ELF-1 (cell line): ENCODE data around the gene TAF6.

Experiments
- DNase-seq: peaks from one replicate; pipeline ENCODE4 v3.0.0-alpha.2; 2016; ENCODE audit warnings: low read depth, low spot score

Gene TAF6

DNA sequence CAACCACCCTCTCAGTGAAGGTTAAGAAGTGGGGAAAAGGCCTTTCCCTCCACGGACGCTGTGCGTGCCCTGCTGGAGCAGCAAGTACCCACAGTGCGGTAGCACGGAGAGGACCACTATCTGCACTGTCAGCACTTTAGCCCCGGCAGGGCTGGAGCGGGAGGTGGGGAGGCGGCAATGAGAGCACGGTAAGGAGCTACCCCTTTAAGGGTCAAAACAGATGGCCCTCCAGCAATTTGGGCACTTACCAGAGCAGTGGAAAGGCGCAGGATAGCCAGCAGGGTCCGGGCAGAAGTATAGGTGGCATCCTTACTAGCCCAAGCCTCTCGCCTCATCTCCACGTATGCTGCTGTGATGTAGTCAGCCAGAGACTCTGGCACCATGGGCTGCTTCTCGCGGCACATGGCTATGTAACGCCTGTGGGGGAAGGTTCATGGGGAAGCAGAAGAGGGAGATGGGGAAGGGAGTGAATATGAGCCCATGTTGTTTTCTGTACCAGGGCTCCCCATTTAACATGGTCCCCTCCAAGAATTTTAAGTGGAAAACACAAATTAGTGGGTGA is 25.2 kb downstream of the TAF6 start:
- DNase-seq = peak; percentile 32

DNA sequence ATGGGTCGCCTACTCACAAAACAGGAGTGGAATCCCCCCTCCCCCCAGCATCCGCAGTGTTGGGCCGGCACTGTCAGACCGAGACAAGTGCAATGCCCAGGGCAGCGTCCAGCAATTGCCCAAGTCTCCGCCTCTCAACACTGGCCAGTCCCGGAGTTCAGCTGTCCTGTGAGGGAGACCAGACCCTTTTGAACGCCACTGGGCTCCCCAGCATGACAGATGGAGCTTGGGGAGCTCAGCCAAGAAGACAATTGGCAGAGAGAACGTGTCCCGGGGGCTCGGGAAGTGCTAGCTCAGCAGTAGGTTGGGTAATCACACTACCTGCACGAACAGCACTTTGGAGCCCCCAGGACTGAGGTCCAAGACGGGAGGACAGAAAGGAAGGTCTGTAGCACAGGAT is 25.7 kb downstream of the TAF6 start:
- no peak for DNase-seq

DNA sequence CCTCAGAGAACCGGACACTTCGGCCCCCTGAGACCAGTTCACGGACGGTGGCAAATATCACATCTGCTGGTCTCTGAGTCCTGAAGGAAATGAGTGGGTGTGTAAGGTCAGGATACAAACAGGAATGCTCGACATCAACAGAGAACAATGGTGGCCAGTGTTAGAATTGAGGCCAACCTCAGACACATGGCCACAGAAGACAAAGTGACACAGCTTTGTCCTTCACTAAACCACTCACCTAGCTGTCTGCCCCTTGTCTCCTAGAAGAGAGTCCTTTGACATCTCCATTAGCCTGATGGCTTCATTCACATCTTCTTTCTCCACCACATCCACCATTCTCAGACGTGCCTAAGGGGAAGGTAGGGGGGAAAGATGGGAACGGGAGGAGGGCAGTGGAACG is 26.1 kb downstream of the TAF6 start:
- DNase-seq = no peak

DNA sequence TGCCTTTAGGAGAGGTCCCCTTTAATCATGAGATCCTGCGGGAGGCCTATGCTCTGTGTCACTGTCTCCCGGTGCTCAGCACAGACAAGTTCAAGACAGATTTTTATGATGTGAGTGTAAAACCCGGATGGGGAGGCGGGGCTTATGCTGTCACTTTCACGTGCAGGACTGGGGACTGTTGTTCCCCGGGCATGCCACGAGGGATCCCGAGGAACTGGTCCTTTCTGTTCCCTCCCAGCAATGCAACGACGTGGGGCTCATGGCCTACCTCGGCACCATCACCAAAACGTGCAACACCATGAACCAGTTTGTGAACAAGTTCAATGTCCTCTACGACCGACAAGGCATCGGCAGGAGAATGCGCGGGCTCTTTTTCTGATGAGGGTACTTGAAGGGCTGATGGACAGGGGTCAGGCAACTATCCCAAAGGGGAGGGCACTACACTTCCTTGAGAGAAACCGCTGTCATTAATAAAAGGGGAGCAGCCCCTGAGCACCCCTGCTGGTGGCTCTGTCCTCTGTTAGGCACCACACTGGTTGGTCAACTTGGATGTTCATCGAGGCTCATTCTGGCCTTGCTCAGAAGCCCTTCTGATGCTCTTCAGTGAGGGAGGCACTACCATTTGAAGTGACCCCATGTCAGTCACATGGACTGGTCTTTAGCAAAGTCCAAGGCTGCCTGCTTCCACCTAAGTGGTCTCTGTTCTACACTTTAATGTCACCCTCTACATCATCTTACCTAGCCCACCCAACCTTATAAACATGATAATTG is 27.6 kb downstream of the TAF6 start:
- DNase-seq = peak; percentile 52

DNA sequence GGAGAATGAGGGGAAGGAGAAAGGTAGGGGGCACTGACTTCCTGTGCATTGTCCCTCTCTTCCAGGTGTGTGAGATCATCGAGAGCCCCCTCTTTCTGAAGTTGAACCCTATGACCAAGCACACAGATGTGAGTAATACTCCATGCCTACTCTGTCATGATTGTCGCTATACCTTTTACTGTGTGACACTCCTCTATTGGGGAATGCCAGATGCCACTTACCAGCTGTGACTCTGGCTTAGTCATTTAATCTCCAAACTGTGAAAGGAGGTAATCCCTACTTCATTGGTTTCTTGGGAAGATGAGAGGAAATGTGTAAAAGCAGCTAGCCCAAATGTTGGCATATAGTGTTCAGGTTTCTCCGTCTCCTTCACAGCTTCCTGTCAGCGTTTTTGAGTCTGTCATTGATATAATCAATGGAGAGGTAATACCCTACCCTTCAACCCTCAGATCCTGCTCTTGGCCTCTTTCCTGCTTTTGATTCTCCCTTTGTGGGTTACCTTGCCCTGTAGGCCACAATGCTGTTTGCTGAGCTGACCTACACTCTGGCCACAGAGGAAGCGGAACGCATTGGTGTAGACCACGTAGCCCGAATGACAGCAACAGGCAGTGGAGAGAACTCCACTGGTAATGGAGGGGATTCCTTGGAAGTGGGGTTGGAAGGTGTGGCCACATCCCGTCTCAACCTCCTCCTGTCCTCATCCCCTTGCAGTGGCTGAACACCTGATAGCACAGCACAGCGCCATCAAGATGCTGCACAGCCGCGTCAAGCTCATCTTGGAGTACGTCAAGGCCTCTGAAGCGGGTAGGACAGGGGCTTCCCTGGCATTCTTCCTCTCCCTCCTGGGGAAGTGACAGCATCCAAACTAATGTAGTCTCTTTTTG is 28.4 kb downstream of the TAF6 start:
- no peak for DNase-seq

DNA sequence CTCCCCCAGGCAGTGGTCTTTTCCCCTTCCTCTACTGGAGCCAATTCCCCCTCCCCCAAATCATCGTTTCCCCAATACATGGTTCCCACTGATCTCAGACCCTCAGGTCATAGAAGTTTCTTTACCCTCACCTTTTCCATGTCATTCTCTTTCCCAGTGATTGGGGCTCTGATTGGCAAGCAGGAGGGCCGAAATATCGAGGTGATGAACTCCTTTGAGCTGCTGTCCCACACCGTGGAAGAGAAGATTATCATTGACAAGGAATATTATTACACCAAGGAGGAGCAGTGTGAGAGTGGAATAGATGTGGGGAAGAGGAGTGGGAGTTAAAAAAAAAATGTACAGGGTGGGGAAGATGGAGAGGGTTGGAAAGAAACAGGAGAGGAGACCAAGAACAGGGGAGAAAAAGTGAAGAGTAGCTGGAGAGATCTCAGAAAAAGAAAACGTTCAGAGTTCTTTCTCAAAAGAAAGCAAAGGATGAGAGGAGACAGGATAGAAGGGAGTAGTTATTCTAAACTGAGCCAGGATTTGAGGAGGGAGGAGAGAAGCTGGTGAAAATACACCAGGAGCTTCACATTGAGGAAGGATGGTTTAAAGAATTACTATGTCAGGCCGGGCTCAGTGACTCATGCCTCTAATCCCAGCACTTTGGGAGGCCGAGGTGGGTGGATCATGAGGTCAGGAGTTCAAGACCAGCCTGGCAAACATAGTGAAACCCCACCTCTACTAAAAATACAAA is 29.5 kb downstream of the TAF6 start:
- DNase-seq = no peak

DNA sequence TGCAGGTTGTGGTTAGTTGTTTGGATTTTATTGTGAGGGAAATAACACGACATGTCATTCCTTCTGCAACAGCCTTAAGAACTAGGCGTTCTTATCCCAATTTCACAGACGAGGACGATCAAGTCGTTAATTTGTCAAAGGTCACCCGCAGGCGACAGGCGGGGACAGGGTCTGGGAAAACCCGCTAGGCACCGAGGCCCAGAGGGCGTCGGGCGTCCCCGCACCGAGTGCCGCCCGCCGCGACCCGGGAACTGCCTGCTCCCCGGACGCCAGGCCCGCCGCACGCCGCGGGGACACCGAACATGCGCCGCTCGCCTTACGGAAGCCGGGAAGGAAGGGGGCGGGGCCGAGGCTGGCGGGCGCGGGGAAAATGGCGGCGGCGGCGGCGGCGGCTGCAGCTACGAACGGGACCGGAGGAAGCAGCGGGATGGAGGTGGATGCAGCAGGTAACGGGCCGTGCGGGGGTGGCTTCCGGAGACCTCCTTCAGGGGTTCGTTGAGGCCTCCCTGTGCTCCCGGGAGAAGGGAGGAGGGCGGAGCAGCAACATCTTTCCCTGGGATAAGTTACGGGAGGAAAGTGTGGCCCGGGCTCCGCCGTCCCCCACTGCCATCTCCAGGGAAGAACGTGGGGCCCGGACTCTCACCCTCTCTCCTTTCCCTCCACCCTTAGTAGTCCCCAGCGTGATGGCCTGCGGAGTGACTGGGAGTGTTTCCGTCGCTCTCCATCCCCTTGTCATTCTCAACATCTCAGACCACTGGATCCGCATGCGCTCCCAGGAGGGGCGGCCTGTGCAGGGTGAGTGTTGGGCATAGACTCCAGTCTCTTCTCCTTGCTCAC is 30.3 kb downstream of the TAF6 start, which contains the start of gene COPS6:
Gene COPS6, plus strand, starts transcription at position 349 of the 837 bp plus-strand sequence. Its CDS starts 22 bp downstream, at position 371.
- DNase-seq = peak; percentile 78

DNA sequence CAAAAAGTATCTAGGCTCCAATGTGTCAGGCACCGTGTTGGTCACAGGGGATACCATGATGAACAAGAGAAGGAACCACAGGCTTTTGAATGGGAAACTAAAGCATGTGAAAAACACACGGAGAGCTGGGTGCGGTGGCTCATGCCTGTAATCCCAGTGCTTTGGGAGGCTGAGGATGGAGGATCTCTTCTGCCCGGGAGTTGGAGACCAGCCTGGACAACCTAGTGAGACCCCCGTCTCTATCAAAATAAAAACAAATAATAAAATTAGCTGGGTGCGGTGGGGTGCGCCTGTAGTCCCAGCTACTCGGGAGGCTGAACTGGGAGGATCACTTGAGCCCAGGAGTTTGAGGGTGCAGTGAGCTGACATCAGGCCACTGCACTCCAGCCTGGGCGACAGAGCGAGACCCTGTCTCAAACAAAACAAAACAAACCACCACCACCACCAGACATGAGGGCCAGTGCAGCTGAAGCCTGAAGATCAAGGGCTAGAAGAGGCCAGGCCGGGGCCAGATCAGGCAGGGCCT is 31.0 kb downstream of the TAF6 start:
- DNase-seq = no peak

DNA sequence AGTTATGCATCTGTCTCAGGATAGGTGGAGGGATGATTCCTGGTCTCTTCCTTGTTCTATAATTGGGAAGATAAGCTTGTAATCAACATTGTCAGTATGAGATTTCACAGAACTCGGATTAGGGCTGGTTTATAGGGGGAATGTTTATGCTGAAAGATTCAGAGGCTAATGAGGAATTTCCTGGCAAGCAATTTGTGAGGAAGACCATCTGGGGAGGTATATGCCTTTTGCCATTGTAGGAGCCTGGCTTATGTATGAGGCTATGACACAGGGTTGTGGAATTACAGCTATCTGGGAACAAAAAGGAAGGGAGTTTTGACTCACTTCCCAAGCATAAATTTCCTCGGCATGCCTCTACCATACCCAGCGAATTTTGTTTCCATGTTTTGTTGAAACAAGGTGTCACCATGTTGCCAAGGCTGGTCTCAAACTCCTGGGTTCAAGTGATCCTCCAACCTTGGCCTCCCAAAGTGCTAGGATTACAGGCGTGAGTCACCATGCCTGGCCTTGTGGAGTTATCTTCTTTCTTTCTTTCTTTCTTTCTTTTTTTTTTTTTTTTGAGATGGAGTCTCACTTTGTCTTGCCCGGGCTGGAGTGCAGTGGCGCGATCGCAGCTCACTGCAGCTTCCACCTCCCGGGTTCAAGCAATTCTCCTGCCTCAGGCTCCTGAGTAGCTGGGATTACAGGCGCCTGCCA is 32.0 kb downstream of the TAF6 start:
- peak; percentile 63 for DNase-seq

DNA sequence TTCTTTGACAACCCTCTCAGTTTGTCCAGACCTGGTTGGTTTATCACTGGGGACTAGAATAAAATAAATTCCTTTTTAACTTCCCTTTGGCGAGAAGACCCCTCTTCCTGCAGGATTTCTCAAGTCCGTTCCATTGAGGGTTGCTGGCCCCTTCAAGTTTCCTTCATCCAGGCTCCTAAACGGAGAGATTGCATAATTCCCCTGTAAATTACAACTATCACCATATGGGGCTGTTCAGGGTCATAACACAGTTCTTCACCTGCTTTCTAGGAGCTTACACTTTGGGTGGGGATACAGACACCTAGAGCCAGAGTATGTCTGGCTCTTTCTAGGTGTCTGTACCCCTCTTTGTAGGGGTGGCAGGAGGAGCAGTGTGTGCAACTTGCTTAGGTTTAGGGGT is 33.6 kb downstream of the TAF6 start:
- DNase-seq = no peak

DNA sequence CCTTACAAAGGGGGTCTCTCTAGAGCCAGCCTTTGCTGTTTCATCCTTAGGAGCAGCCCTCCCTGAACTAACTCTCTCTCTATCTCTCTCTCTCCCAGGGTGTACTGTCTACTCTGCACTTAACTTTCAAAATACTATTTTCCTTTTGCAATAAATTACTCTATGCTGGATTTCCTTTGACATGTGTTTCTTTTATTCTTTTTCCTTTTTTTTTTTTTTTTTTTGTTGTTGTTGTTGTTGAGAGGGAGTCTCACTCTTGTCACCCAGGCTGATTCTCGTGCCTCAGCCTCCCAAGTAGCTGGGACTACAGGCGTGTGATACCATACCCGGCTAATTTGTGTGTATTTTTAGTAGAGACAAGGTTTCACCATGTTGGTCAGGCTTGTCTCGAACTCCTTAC is 36.2 kb downstream of the TAF6 start:
- DNase-seq = no peak

DNA sequence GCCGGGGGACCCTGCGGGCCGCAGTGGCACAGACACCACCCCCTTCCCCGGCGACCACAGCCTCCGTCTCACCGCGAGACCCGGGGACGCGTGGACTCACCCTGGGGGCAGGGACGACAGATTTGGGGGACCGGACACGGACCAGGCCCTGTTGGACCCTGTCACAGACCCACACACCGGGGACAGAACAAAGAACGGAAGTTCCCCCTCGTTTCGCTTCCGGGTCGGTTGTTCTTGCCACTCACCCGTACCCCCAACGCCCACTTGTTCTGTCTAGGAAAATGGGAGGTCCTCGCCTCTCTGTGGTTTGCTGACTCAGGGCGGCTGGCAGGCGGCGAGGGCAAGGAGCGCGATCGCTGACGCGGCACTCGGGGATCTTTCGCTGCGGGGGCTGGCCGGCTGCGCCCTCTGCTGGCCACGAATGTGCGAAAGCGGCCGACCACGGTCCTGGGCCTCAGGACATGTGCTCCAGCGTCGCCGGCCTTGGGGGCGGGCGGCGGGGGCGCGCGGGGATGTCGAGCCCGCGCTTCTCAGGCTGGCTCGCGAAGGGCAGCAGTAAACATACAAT is 37.5 kb downstream of the TAF6 start, which contains the start of gene ZNF3:
Gene ZNF3, minus strand, starts transcription at position 189 of the 568 bp plus-strand sequence. CDS start 4,366 bp downstream, outside the sequence.
- DNase-seq = peak; percentile 100

DNA sequence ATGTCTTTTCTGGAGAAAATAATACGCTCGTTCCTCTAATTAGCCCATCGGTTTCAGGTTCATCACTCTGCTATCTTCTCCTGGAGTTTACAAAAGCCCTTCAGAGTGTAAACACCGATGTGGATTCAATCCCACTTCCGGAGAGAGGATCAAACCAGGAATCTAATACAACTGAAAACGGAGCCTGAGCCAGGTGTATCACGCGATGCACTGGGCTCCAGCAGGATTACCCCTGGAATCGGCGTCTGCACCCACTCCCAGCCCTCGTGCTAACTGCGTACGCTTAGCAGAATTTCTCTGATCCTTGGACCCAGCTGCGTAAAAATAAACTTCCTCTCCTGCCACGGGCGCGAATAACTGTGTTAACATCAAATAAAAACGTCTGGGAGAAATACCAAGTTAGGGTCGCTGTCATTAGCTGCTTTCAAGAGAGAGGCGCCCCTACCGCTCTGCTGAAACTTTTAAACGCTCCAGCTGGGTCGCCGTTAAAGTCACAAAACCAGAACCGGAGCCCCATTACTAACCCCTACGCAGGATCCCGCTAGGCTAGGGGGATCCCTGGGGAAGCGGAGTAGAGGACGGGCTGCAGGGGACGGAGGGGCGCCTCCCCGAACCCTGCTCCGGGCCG is 38.1 kb downstream of the TAF6 start:
- DNase-seq = peak; percentile 47

DNA sequence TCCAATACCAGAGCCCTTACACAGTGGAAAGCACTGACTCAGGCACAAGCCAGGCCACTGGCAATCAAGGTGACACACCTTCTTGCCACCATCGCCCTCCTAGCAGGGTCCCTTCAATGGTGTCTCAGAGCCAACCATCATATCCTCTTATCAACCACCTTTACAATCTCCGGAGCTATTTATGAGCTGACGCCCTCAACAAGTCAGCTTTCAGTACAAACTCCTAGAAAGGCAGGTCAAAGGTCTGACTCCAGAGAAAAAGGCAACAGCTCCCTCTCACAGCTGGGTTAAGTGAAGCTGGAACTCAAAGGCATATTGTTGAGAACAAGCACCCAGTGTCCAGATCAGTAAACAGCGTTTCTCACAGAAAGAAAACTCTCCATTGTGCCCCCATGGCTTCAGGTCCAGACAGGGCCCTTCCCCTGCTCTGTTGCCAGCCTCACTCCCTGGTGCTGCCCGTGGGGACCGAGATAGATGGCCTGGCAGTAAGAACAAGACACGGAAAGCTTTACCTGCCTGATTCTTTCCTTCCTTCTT is 40.1 kb downstream of the TAF6 start:
- DNase-seq = no peak

DNA sequence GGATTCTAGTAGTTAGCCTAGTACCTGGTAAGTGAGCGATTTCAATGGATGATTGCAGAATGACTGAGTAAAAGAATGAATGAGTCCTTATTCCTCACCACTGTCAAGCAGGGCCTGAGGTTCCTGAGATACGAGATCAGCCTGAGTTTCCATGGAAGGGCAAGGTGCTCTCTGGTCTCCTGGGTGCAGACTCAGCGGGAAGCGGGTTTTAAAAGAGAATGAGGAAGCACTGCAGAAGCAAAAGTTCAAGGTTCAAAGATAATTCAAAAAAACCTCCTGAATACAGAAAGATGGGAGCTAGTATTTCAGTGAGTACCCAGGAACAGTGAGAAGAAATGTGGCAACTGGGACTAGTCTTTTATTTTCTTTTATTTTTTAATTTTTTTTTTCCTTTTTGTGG is 42.0 kb downstream of the TAF6 start:
- no peak for DNase-seq

DNA sequence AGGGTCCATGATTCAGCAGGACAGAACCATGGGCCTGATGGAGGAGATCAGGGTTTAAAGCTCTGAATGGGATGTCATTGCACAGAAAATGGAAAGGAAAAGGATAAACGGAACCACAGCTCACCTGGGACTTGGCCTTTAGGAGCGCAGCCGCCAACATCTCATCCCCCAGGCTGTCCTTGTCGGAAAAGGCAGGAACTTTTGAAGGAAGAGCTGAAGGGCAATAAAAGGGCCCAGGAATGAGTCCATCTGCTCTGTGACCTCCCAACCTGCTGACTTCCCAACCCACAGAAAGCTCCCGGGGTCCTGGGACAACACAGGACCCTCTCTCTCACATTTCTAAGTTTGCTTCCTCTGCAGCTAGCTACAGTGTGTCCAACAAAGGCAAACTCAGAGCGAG is 43.7 kb downstream of the TAF6 start:
- no peak for DNase-seq

DNA sequence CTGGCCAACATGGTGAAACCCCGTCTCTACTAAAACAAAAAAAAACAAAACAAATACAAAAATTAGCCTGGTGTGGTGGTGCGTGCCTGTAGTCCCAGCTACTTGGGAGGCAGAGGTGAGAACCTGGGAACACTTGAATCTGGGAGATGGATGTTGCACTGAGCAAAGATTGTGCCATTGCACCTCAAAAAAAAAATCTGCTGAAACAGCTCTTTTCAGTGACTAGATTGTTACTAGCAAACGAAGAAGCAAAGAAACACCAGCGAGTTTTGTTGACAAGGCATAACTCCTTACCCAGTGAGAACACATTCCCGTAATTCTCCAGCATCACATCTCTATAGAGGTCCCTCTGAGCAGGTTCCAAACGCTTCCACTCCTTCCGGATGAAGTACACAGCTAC is 44.3 kb downstream of the TAF6 start:
- no peak for DNase-seq

DNA sequence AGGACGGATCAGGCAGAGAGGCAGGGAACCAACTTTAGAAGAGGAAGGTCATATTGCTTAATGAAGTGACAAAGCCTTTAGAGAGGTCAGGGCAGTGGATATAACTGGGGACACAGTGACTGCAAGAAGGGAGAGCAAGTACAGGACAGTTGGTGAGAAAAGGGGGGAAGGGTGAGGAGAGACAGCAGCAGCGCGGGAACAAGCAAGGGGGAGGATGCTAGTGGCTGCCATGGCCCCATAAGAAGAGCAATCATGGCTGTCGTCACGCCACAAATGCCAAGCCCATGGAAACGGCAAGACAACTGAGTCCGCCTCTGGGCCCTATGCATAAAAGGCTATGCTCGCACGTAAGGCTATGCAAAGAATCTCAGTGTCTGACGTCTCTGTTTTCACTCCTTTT is 46.7 kb downstream of the TAF6 start:
- no peak for DNase-seq
